Fibroblast of skin of right quadriceps (primary cell): ENCODE measurements around the gene GCKR.

ENCODE experiments used
- DNase-seq: peaks from one replicate; pipeline ENCODE4 v3.0.0-alpha.2; 2013

GCKR gene

DNA sequence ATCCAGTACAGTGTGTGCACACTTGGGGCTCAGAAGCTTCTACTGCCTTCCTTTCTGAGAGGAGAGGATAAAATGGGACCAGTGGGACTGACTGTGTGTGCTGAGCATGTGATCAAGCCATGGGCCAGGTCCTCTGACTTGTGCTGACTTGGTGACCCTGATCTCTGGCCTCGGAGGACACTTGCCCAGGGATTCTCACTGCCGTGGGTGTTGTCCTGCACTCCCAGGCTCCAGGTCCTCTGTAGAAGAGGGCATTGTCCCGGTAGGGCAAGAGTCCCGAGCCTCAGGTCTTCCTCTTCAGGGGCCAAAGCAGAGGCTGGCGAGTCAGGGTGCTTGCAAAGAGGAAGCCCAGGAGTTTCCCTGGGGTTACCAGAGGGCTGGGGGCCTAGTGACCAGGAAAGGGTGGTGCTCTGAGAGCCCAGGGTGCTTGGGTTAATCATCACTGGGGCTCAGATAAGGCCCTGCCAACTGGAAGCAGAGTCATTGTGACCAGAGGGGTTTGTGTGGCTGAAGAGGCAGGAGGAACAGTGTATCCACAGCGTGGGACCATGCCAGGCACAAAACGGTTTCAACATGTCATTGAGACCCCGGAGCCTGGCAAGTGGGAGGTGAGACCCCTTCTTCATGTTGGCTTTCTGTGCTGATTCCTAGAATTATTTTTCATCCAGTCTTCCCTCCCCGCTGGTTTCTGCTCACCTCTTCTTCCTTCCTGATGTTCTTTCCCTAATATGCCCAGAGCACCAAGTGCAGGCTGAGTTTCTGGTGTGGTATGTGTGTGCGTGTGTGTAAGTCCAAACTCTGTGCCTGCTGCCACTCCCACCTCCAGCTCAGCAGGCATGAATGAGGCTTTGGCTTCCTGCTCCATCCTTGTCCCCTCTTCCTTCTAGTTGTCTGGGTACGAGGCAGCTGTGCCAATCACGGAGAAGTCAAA is at the start of gene GCKR:
Gene GCKR, plus strand, starts transcription at position 483 of the 931 bp plus-strand sequence. Its CDS starts 66 bp downstream, at position 549.
- peak; percentile 12 for DNase-seq

DNA sequence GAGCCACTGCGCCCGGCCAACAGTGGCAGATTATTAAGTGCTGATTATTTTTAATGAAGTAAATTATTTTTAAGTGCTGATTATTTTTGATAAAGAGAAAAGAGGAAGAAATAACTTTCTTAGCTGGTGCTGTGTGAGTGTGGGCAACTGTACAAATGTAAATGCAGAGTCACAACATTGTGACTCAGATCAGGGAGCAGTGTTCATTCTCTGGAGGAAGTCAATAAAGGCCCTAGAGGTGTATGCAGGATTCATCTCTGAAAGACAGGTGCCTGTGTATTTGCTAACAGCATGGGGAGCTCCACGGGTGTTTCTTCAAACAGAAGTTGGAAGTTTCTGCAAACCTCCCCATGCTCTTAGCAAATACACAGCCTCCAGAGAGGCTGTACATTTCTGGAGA is 48.3 kb upstream of the GCKR start:
- no peak for DNase-seq

GRCh38 chr2:27451095-27451494 is 45.5 kb upstream of the GCKR start:
- no peak for DNase-seq

GRCh38 chr2:27453968-27454367 is 42.7 kb upstream of the GCKR start:
- DNase-seq, result no peak

DNA sequence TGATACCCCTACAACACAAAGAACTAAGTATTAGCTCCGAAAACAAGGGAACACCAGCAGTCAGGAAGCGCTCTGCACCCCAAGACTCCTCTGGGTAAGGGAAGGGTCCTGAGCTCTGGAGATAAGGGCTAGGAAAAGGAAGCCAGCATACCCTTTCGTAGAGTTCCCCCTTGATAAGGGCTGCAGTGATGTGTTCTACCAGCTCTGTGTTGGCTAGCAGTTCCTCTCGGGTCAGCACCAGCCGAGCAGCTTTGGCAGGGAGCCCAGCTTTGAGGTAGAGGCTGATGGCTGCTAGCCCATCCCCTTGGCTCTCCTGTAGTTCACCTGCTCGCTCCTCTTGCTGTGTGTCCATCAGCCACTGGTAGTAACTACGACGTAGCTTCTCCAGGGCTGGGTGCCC is 35.5 kb upstream of the GCKR start:
- no peak for DNase-seq

DNA sequence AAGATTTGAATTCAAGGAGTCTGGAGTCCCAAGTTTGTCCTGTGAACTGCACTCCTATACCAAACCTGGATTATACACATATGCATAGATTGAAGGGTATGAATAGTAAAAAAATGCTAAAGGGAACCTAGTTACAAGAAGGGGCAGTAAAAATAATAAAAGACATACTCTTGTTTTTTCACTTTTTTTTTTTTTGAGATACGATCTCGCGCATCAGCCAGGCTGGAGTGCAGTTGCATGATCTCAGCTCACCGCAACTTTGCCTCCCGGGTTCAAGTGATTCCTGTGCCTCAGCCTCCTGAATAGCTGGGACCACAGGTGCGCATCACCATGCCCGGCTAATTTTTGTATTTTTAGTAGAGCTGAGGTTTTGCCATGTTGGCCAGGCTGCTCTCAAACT is 32.2 kb upstream of the GCKR start:
- no peak for DNase-seq

DNA sequence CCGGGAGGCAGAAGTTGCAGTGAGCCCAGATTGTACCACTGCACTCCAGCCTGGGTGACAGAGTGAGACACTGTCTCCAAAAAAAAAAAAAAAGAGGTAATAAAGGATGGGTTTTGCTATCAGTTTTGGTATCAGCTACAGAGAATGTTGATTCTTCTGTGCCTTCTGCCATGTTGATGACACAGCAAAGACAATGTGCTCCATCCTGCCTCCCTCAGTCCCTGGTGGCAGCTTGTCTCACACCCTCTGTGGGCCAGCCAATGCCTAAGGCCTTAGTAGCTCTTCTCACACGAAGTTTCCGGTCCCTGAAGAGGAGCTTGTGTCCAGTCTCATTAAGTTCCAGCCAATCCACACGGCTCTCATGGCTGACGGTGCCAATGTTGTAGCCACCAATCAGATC is 24.7 kb upstream of the GCKR start:
- DNase-seq, result no peak

DNA sequence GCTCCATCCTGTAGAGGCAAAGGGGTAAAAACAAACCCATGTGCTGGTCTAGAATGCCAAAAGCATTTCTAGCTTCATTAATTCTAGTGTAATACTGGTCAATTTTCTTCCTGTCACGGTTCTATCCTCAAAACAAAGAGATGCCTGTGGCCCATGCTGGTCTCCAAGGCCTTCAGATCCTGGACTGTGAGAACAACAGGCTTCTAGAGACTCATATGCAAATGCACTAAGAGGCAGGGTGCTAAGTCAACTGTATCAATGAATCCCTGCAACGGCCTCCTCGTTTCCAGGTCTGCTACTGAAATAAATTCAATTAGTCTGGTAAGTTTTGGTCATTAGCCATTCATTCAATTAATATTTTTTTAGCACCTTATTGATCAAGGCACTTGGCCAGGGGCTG is 11.1 kb upstream of the GCKR start:
- DNase-seq, result no peak

DNA sequence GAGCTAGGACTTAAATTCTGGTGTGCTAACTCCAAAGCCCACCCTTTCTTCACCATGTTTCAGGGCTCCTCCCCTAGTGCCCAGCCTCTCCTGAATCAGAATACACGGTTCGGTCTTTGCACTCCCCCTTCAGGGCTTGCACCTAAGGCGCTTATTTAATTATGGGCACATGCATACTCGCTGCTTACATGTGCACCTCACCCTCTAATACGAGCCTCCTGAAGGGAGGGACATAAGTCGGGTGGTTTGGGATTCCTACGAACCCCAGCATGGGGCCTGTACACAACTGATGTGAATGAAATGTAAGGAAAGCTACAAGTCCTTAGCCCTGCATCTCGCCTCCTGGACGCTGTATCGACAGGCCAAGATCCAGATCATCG is 7.5 kb upstream of the GCKR start:
- peak; percentile 10 for DNase-seq

DNA sequence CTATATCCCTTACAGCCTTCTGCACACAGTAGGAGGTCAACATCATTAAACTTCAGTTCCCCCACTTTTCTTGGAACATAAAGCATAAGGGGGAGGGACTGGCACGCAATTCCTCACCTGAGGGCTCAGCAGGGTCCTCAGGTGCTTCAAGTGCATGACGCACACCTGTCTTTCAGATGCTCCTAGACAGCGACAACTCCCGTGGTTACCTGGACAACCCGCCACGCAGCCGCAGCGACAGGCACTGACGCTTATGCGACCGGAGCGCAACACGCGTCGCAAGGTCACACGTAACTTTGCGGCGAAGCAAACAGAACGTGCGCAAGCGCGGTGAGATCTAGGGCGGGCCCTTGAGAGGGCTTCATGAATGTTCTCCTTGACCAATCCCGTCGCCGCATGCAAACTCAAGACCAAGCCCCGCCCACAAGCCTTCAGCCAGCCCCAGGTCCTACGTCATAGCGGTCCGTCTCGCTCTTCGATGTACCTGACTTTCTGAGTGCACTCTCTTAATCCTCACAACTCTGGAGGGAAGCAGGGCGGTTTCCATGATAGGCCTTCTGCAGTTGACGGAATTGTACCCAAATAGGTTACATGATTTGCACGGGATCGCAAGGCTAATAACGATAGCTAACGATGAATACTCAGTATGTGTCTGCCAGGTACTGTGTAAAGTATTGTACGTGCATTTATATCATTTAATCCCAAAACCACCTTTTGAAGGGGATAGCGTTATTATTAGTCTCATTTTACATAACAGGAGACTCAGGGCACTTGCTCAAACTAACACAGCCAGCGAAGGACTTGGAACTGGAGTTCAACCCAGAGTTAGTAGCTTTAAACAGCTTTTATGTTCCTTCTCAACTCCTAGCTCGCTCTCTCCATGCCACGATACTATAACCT is 6.9 kb upstream of the GCKR start, which contains the start of gene IFT172:
Gene IFT172, minus strand, starts transcription at position 246 of the 900 bp plus-strand sequence. Its CDS starts 90 bp downstream, at position 156.
- peak; percentile 97 for DNase-seq

- no peak for DNase-seq
These were observed 4.1 kb upstream of the GCKR start for GRCh38 chr2:27492557-27492956.

DNA sequence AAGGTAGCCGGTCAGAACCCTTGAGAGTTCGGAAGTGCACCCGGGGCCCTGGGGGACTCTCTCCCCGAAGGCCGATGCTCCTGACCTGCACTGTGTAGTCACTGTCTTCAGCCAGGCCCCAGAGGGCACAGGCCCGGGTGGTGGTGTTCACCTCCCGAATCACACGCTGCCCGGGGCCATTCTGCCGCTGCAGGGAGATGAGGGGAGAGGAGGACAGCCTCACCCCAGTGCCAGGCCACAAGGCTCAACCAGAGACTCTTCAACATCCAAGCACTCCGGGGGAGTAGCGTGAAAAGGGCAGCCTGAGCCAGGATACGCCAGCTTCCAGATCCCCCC is 2.7 kb upstream of the GCKR start:
- no peak for DNase-seq

DNA sequence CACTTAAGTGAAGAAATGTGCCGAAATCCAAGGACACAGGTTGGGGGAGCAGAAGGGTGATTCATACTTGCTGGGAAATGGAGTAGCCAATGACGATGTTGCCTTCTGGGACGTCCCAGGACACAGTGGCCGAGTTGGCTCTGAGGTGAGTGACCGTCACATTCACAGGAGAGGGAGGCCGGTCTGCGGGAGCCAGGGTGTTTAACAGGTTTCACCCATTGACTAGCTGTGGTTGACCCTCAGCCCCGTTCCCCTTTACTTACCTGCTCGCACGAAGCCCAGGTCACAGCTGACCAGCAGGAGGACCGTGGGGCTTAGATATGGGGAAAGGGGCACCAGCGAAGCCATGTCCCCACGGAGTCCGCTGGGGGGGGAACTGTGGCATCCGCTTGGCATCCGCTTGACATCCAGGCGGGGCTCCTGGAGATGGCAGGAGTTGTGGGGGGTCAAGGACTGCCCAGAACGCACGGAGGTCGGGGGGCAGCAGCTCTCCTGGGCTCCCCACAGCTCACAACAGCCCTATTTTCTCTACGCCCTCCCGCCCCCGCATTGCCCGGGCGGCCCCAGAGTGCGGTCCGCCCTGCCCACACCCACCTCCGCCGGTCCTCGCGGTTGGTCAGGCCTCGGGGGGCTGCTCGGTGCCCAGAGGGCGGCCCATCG is 2.2 kb upstream of the GCKR start:
- peak; percentile 13 for DNase-seq

GRCh38 chr2:27494944-27495554 is 1.6 kb upstream of the GCKR start, which contains the start of gene FNDC4:
Gene FNDC4 (minus strand): TSS chr2:27495200. CDS start chr2:27494679, 521 bp downstream.
- DNase-seq, result no peak

- DNase-seq, result no peak
These were observed 741 bp upstream of the GCKR start for GRCh38 chr2:27495840-27496356.

GRCh38 chr2:27497288-27497627 is 619 bp downstream of the GCKR start:
- DNase-seq, result no peak

GRCh38 chr2:27498975-27499374 is 2.3 kb downstream of the GCKR start:
- no peak for DNase-seq

DNA sequence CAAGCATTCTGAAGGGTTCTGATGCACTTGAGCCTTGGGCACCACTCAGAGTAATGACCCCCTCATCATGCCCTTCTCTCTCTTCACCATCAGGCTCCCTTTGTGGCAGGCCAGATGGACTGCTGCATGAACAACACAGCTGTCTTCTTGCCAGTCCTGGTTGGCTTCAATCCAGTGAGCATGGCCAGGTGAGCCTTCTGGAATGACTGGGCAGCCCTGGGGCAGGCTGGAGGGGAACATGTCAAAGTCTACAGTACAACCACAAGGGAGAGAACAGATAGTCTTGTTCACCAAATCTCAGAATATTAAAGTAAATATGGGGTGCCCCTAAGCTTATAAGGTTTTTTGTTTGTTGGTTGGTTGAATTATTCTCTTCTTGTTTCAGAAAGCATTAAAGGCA is 4.4 kb downstream of the GCKR start:
- no peak for DNase-seq

DNA sequence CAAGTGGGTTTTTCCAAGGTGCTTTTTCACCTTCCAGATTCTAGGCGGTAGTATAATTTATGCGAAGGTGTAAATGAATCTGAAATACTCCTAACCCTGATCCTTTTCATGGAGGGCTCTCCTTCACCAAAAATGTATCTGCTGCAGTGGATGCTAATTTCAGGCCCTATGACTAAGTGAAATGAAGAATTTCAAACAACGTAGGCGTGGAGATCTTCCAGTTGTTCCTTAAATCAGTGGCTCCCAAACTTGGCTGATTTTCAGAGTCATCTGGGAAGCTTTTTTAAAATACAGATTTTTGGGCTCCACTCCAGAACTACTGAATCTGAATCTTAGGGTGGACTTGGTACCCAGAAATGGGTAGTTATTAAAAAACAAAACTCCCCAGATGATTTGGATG is 5.5 kb downstream of the GCKR start:
- DNase-seq, result no peak

- DNase-seq, result no peak
These were observed 9.9 kb downstream of the GCKR start for GRCh38 chr2:27506587-27506986.

GRCh38 chr2:27507293-27507692 is 10.7 kb downstream of the GCKR start:
- DNase-seq, result no peak

DNA sequence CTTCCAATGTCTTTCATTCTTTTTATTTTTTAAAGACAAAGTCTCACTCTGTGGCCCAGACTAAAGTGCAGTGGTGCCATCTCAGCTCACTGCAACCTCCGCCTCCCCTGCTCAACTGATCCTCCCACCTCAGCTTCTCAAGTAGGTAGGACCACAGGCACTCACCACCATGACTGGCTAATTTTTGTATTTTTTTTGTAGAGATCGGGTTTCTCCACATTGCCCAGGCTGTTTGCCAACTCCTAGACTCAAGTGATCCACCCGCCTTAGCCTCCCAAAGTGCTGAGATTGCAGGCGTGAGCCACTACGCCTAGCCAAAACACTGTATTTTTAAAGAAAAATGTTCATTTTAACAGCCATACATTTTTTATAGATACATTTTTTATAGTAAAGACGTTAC is 12.7 kb downstream of the GCKR start:
- DNase-seq, result no peak
